GM18861 (cell line): ENCODE data around the gene ANKDD1B.

ENCODE experiments used
- ATAC-seq: cut with Tn5 transposase; IDR thresholded peaks from one replicate; pipeline ENCODE4 v1.9.1; 2021; ENCODE audit not compliant: unreplicated experiment

ANKDD1B gene

GRCh38 chr5:75659791-75660450, 48.7 kb downstream of the ANKDD1B start:
- ATAC-seq, result no peak

- no peak for ATAC-seq
These were observed 49.6 kb downstream of the ANKDD1B start for GRCh38 chr5:75660678-75661465.

GRCh38 chr5:75662061-75662460, 50.8 kb downstream of the ANKDD1B start:
- no peak for ATAC-seq

- no peak for ATAC-seq
These were observed 52.5 kb downstream of the ANKDD1B start for GRCh38 chr5:75663579-75664284.

GRCh38 chr5:75664979-75665378, 53.7 kb downstream of the ANKDD1B start:
- no peak for ATAC-seq

- ATAC-seq, result no peak
These were observed 55.5 kb downstream of the ANKDD1B start for GRCh38 chr5:75666801-75667200.

- ATAC-seq, result no peak
These were observed 56.3 kb downstream of the ANKDD1B start for GRCh38 chr5:75667586-75667985.

- ATAC-seq, result no peak
These were observed 57.2 kb downstream of the ANKDD1B start for GRCh38 chr5:75668445-75668844.

GRCh38 chr5:75668977-75669689, 57.9 kb downstream of the ANKDD1B start:
- peak; percentile 90 for ATAC-seq

GRCh38 chr5:75670577-75670976, 59.3 kb downstream of the ANKDD1B start:
- no peak for ATAC-seq

- ATAC-seq, result no peak
These were observed 60.3 kb downstream of the ANKDD1B start for GRCh38 chr5:75671506-75671905.

GRCh38 chr5:75672616-75673015, 61.4 kb downstream of the ANKDD1B start:
- no peak for ATAC-seq

GRCh38 chr5:75675783-75676182, 64.5 kb downstream of the ANKDD1B start:
- no peak for ATAC-seq

- no peak for ATAC-seq
These were observed 66.4 kb downstream of the ANKDD1B start for GRCh38 chr5:75677607-75678006.

- no peak for ATAC-seq
These were observed 66.9 kb downstream of the ANKDD1B start for GRCh38 chr5:75678155-75678554.

- peak; percentile 45 for ATAC-seq
These were observed 70.0 kb downstream of the ANKDD1B start for GRCh38 chr5:75681125-75681830.

GRCh38 chr5:75685141-75685540, 73.9 kb downstream of the ANKDD1B start:
- no peak for ATAC-seq

GRCh38 chr5:75686480-75686879, 75.2 kb downstream of the ANKDD1B start:
- ATAC-seq, result no peak

GRCh38 chr5:75690669-75691068, 79.4 kb downstream of the ANKDD1B start:
- no peak for ATAC-seq

- no peak for ATAC-seq
These were observed 83.5 kb downstream of the ANKDD1B start for GRCh38 chr5:75694781-75695180.
